NK-92 (cell line): Measurements from ENCODE around the gene ABHD1.

Experiments used
- DNase-seq: peaks from one replicate; lab custom pipeline; 2025; ENCODE audit not compliant: unreplicated experiment; lab: John Stamatoyannopoulos, UW

The ABHD1 gene

GRCh38 chr2:27086724-27087593 lies 36.7 kb upstream of the ABHD1 start, which contains the start of gene KHK:
Gene KHK (plus strand): TSS chr2:27086772. CDS start chr2:27087260, 488 bp downstream.
- DNase-seq, result no peak

GRCh38 chr2:27087823-27088410 lies 35.7 kb upstream of the ABHD1 start:
- no peak for DNase-seq

GRCh38 chr2:27088634-27089033 lies 35.0 kb upstream of the ABHD1 start:
- DNase-seq, result no peak

- no peak for DNase-seq
These were observed 34.3 kb upstream of the ABHD1 start for GRCh38 chr2:27089111-27089954.

GRCh38 chr2:27091746-27092695 lies 31.6 kb upstream of the ABHD1 start:
- DNase-seq, result no peak

GRCh38 chr2:27092696-27093429 lies 30.8 kb upstream of the ABHD1 start:
- no peak for DNase-seq

GRCh38 chr2:27093430-27094352 lies 29.9 kb upstream of the ABHD1 start:
- no peak for DNase-seq

GRCh38 chr2:27094353-27094984 lies 29.1 kb upstream of the ABHD1 start:
- no peak for DNase-seq

- no peak for DNase-seq
These were observed 28.2 kb upstream of the ABHD1 start for GRCh38 chr2:27095427-27095744.

GRCh38 chr2:27095745-27096651 lies 27.6 kb upstream of the ABHD1 start:
- DNase-seq, result no peak

- DNase-seq, result no peak
These were observed 26.8 kb upstream of the ABHD1 start for GRCh38 chr2:27096748-27097297.

GRCh38 chr2:27097341-27097740 lies 26.3 kb upstream of the ABHD1 start:
- DNase-seq, result no peak

GRCh38 chr2:27099334-27099955 lies 24.2 kb upstream of the ABHD1 start:
- no peak for DNase-seq

- DNase-seq, result no peak
These were observed 23.6 kb upstream of the ABHD1 start for GRCh38 chr2:27100036-27100435.

GRCh38 chr2:27102329-27102728 lies 21.3 kb upstream of the ABHD1 start:
- no peak for DNase-seq

GRCh38 chr2:27105981-27106380 lies 17.6 kb upstream of the ABHD1 start:
- DNase-seq, result no peak

- DNase-seq, result no peak
These were observed 15.4 kb upstream of the ABHD1 start for GRCh38 chr2:27108221-27108620.
